ENCODE measurements around the gene HTRA2.

DNA sequence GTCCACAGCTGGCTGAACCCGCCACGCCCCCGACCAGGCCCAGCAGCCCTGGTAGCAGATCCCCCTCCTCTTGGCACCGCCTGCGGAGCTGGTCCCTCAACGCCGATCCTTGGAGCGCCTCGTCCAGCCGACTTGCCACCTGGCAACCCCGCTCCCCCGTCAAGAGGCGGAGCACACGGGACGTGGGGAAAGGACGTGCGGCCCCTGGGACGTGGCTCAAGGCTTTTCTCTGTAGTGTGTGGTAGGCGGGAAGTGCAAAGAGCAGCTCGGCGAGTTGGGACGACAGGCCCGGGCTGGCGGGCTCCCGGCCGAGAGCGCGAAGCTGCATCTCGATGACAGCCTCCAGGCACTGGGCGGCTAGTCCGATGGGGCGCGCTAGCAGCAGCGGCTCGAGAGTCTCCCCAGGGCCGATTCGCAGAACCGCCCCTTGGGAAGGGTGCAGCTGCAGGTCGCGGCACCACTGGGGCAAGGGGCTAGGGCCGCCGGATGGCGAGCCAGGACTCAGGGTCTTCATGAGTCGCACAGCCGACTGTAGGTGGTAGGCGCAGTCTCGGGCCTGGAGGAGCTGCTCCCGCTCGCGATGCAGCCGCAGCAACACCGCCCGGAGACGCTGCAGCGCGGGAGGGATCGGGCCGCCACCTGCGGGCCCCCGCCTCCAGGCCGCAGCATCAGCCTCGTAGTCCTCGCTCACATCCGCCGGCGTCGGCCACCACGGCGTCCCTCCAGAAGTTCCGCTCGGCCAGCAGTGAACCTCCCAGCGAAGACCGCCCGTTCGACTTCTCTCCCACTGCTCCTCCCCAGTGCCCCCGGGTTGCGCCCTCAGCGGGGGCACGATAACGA lies 47.6 kb upstream of the HTRA2 start:
- TF ChIP-seq, protein P1, sequence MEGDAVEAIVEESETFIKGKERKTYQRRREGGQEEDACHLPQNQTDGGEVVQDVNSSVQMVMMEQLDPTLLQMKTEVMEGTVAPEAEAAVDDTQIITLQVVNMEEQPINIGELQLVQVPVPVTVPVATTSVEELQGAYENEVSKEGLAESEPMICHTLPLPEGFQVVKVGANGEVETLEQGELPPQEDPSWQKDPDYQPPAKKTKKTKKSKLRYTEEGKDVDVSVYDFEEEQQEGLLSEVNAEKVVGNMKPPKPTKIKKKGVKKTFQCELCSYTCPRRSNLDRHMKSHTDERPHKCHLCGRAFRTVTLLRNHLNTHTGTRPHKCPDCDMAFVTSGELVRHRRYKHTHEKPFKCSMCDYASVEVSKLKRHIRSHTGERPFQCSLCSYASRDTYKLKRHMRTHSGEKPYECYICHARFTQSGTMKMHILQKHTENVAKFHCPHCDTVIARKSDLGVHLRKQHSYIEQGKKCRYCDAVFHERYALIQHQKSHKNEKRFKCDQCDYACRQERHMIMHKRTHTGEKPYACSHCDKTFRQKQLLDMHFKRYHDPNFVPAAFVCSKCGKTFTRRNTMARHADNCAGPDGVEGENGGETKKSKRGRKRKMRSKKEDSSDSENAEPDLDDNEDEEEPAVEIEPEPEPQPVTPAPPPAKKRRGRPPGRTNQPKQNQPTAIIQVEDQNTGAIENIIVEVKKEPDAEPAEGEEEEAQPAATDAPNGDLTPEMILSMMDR (IDR thresholded peaks at IDR 0.05; ENCODE audit: borderline replicate concordance, extremely low read depth, low read length, poor library complexity, severe bottlenecking) = no peak
- no peak for TF ChIP-seq EZH2 (IDR thresholded peaks at IDR 0.05; ENCODE audit: borderline replicate concordance, low read depth, low read length, severe bottlenecking)

Data from DND-41 (cell line).